C4-2B (cell line): ENCODE results near the gene ATAD2B.

Experiments used
- ZFX ChIP-seq: fragments of 450-650 bp; IDR thresholded peaks from 2 replicates; pipeline ENCODE4 v1.6.1; 2017
- TF ChIP-seq, protein P1 (sequence below): fragments of 450-650 bp; conservative IDR thresholded peaks from 2 replicates; pipeline ENCODE4 v1.5.1; 2017; ENCODE audit warnings: mild to moderate bottlenecking

DNA sequence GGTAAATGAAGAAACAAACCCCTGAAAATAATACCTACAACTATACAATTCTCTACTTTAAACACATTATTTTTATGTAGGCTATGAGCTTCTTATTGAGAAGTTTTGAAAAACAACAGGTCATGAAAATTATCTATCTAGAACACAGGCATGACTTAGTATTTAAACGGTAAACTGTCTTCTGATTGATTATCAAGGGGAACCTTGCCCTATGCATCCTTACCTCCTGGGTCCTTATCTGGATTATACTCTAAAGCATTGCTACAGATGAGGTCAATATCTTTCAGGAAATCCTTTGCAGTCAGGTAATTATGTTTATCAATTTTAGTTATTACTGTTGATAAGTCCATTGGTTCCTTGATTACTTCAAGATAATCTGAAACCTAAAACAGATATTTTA lies 144.3 kb downstream of the ATAD2B start:
- TF ChIP-seq, protein P1, sequence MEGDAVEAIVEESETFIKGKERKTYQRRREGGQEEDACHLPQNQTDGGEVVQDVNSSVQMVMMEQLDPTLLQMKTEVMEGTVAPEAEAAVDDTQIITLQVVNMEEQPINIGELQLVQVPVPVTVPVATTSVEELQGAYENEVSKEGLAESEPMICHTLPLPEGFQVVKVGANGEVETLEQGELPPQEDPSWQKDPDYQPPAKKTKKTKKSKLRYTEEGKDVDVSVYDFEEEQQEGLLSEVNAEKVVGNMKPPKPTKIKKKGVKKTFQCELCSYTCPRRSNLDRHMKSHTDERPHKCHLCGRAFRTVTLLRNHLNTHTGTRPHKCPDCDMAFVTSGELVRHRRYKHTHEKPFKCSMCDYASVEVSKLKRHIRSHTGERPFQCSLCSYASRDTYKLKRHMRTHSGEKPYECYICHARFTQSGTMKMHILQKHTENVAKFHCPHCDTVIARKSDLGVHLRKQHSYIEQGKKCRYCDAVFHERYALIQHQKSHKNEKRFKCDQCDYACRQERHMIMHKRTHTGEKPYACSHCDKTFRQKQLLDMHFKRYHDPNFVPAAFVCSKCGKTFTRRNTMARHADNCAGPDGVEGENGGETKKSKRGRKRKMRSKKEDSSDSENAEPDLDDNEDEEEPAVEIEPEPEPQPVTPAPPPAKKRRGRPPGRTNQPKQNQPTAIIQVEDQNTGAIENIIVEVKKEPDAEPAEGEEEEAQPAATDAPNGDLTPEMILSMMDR: no peak
- TF ChIP-seq ZFX: no peak
